ENCODE data around the gene SCAMP3. TPM values are rescaled to one million over a fixed set of nuclear protein-coding genes. Genes with fewer than 3 reads are reported as not detected.
A peak's percentile ranks its signal among the peaks of the same experiment; 100 is the strongest.

Gene SCAMP3
- total RNA-seq, 1 experiment from 2014 or later, result 64.2 TPM

DNA sequence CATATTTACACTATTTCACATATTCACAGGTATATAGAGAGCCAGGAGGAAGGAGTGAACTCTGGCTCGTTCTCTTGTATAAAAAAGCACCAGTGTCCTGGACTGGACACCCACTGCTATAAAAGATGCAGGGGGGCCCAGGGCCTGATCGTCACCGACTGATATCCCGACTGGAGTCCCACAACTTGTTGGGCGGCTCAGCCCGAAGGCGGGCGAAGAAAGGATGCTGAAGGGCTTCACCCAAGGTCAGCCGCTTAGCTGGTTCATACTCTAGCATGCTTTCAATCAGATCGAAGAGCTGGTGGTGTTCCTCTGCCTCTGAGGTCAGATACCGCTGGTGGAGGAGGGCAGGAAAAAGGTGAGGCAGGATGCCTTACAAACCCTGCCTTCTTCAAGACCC, 907 bp upstream of the SCAMP3 start:
- Histone ChIP-seq H3K9me3 (ENCODE audit: control insufficient read depth in 1 of 2, insufficient read depth in 1 of 2, low read depth in 1 of 2, low read length in 2 of 2) (no peaks in the 10 kb centered on the region), H3K79me2 (ENCODE audit: insufficient read depth, low read length) (peaks cover 18% of the 10 kb centered on the region), H3K27ac (ENCODE audit: low read depth, low read length) (peak overlapping the region; percentile 45; the same call in 1 of the 2 replicates), H3K27me3 (ENCODE audit: insufficient read depth, low read length) (no peaks in the 10 kb centered on the region), H3K9ac (ENCODE audit: low read length) (peak overlapping the region; percentile 68), H3K36me3 (ENCODE audit: control insufficient read depth in 1 of 2, insufficient read depth in 2 of 2, low read length in 2 of 2) (peaks cover 43 to 55% of the 10 kb centered on the region in 2 experiments; a peak in 3 of 4 replicates), H4K20me1 (ENCODE audit: insufficient read depth) (no peaks in the 10 kb centered on the region), H3K4me2 (ENCODE audit: low read length) (peak overlapping the region; percentile 93; the same call in 1 of the 2 replicates), H3K9me2 (ENCODE audit: insufficient read depth) (no peaks in the 10 kb centered on the region), H3K4me3 (replicated peaks in 1 of 2; ENCODE audit: low read depth in 1 of 2, low read length in 2 of 2) (no peak overlapping the region), H3K4me1 (ENCODE audit: control insufficient read depth in 1 of 2, insufficient read depth in 2 of 2, low read length in 2 of 2) (peaks cover 7 to 15% of the 10 kb centered on the region in 2 experiments; a peak in 3 of 4 replicates), H2AFZ (ENCODE audit: low read depth, low read length, poor library complexity, severe bottlenecking) (no peak overlapping the region)
- no TSS peak for BruUV-seq (replicated peaks)
- intact Hi-C loops (cut with micrococcal nuclease), result no loop called here
- no peak for ATAC-seq
- ChIA-PET RAD21 (ENCODE audit: low non-redundant PET in 1 of 2, low total read pairs in 2 of 2, uncharacterized antibody in 2 of 2, unreplicated experiment in 2 of 2) (no interaction called here), CTCF (interaction anchor here (1.0 kb wide), 1 partner anchor 12 kb away, joined by 4 read pairs; no protein-coding TSS in a partner anchor), POLR2A (no interaction called here)
- no peak for TF ChIP-seq JUND (IDR thresholded peaks at IDR 0.05)
- no peak for TF ChIP-seq REST (IDR thresholded peaks at IDR 0.05; ENCODE audit: low read depth)
- no peak for DNase-seq (ENCODE audit: low read depth, low spot score)

DNA sequence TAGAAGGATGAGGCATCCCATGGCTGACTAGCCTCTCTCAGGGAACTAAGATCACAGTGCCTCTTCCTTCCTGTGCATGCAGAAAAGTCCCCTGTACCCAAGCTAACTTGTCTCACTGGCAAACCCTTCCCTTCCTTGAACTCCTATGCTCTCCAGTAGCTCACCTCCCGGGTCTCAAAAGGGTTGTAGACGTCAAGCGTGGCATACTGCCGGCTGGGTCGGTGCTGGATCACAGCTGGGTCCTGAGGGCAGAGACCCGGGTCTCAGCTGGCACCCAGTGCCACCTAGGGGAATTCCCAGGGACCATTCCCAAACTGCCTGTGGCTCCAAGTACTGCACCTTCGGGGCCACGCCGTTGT, 688 bp downstream of the SCAMP3 start:
- no peaks in the 10 kb centered on the region for H3K27me3 ChIP-seq (ENCODE audit: insufficient read depth, low read length)
- ATAC-seq, result peak; percentile 1; the same call in 1 of the 2 replicates
- peak overlapping the region; percentile 68 for H3K27ac ChIP-seq (ENCODE audit: low read depth, low read length)
- TF ChIP-seq, protein P1, sequence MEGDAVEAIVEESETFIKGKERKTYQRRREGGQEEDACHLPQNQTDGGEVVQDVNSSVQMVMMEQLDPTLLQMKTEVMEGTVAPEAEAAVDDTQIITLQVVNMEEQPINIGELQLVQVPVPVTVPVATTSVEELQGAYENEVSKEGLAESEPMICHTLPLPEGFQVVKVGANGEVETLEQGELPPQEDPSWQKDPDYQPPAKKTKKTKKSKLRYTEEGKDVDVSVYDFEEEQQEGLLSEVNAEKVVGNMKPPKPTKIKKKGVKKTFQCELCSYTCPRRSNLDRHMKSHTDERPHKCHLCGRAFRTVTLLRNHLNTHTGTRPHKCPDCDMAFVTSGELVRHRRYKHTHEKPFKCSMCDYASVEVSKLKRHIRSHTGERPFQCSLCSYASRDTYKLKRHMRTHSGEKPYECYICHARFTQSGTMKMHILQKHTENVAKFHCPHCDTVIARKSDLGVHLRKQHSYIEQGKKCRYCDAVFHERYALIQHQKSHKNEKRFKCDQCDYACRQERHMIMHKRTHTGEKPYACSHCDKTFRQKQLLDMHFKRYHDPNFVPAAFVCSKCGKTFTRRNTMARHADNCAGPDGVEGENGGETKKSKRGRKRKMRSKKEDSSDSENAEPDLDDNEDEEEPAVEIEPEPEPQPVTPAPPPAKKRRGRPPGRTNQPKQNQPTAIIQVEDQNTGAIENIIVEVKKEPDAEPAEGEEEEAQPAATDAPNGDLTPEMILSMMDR (IDR thresholded peaks at IDR 0.05 in 2 of 3, conservative IDR thresholded peaks at IDR 0.05 in 1 of 3; ENCODE audit: borderline replicate concordance in 1 of 3, insufficient read depth in 1 of 3, low read depth in 2 of 3, low read length in 2 of 3), result peak in 2 of 3 experiments; percentile 7 to 27; a peak in 1 of 6 replicates
- TF ChIP-seq ZFX (IDR thresholded peaks at IDR 0.05), result no peak
- no peak for TF ChIP-seq YY1 (IDR thresholded peaks at IDR 0.05; ENCODE audit: extremely low read depth, insufficient replicate concordance, low read depth, low read length)
- no peak for TF ChIP-seq REST (IDR thresholded peaks at IDR 0.05; ENCODE audit: low read depth)
- H3K9me2 ChIP-seq (ENCODE audit: insufficient read depth), result no peaks in the 10 kb centered on the region
- no peaks in the 10 kb centered on the region for H4K20me1 ChIP-seq (ENCODE audit: insufficient read depth)
- H3K9ac ChIP-seq (ENCODE audit: low read length), result peak overlapping the region; percentile 68
- ChIA-PET POLR2A (interaction anchor here (1.0 to 2.1 kb wide), 2 partner anchors 11 to 12 kb away, joined by 3 to 19 read pairs; partner anchors contain the start of gene CLK2), CTCF (interaction anchor here (1.5 to 1.7 kb wide), 2 partner anchors 10 to 62 kb away, joined by 3 to 13 read pairs; no protein-coding TSS in a partner anchor), RAD21 (ENCODE audit: low non-redundant PET in 1 of 2, low total read pairs in 2 of 2, uncharacterized antibody in 2 of 2, unreplicated experiment in 2 of 2) (interaction anchor here in 1 of 2 experiments (1.2 kb wide), 1 partner anchor 11 kb away, joined by 3 read pairs; no protein-coding TSS in a partner anchor)
- peaks cover 17% of the 10 kb centered on the region for H3K79me2 ChIP-seq (ENCODE audit: insufficient read depth, low read length)
- H3K4me2 ChIP-seq (ENCODE audit: low read length), result peak overlapping the region; percentile 93
- peak overlapping the region; percentile 92 to 94 for H3K4me3 ChIP-seq (replicated peaks in 1 of 2; ENCODE audit: low read depth in 1 of 2, low read length in 2 of 2)
- peaks cover 33 to 44% of the 10 kb centered on the region in 2 experiments; a peak in 3 of 4 replicates for H3K36me3 ChIP-seq (ENCODE audit: control insufficient read depth in 1 of 2, insufficient read depth in 2 of 2, low read length in 2 of 2)
- H3K4me1 ChIP-seq (ENCODE audit: control insufficient read depth in 1 of 2, insufficient read depth in 2 of 2, low read length in 2 of 2), result peaks cover 7 to 15% of the 10 kb centered on the region in 2 experiments; a peak in 3 of 4 replicates
- intact Hi-C loops (cut with micrococcal nuclease), result no loop called here
- BruUV-seq (replicated peaks), result no TSS peak
- no peak overlapping the region for H2AFZ ChIP-seq (ENCODE audit: low read depth, low read length, poor library complexity, severe bottlenecking)
- H3K9me3 ChIP-seq (ENCODE audit: control insufficient read depth in 1 of 2, insufficient read depth in 1 of 2, low read depth in 1 of 2, low read length in 2 of 2), result no peaks in the 10 kb centered on the region
- no peak for DNase-seq (ENCODE audit: low read depth, low spot score)
